PC-9 (cell line): ENCODE results near the gene AKAIN1.

Source experiments
- EZH2 ChIP-seq: fragments of 200-600 bp; sonication (generic); IDR thresholded peaks from 2 replicates; pipeline ENCODE4 v1.8.0; 2017; ENCODE audit warnings: antibody characterized with exemption, low read depth
- TF ChIP-seq, protein P1 (sequence below): fragments of 200-600 bp; sonication (generic); conservative IDR thresholded peaks from 2 replicates; pipeline ENCODE4 v1.6.1; 2017; ENCODE audit warnings: mixed run types, antibody characterized with exemption, mild to moderate bottlenecking, moderate library complexity

DNA sequence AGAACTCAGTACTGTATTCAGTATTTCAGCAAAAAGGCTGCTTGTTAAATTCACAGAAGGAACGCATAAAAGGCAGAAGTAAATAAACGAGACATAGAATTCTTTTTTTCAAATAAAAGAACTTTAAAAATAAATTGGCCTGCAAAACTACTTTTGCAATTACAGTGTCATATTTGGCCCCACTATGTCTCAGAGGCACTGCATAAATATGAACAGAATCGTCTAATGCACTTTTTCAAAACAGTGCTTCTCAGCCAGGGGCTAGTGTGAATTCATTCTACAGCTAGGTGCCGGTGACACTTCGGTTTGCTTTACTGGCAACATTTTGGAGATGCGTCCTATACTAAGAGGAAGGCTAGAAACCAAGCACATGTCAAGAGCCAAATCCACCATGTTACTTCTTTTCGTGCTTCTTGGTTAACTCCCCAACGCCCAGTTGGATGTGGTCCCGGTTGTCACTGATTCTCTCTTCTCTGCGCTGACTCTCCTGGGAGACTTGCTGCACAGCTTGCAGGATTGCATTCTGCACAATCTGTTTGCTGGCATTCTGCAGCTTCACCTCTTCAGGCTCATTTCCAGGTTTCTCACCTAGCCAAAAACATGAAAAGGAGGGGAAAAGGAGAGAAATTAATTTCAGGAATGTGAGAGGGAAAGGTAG, 51.8 kb downstream of the AKAIN1 start:
- TF ChIP-seq, protein P1, sequence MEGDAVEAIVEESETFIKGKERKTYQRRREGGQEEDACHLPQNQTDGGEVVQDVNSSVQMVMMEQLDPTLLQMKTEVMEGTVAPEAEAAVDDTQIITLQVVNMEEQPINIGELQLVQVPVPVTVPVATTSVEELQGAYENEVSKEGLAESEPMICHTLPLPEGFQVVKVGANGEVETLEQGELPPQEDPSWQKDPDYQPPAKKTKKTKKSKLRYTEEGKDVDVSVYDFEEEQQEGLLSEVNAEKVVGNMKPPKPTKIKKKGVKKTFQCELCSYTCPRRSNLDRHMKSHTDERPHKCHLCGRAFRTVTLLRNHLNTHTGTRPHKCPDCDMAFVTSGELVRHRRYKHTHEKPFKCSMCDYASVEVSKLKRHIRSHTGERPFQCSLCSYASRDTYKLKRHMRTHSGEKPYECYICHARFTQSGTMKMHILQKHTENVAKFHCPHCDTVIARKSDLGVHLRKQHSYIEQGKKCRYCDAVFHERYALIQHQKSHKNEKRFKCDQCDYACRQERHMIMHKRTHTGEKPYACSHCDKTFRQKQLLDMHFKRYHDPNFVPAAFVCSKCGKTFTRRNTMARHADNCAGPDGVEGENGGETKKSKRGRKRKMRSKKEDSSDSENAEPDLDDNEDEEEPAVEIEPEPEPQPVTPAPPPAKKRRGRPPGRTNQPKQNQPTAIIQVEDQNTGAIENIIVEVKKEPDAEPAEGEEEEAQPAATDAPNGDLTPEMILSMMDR: no peak
- TF ChIP-seq EZH2: no peak
